Right lobe of liver (tissue), 4 donors: ENCODE results near the gene PTPRN2.

Experiments
- CTCF ChIP-seq, 4 donors: fragments of 200-600 bp in 3 of 4; fragments of 450-650 bp in 1 of 4; IDR thresholded peaks; one replicate each; pipeline versions ENCODE4 v1.5.1 to v1.8.0; 2016 to 2022; ENCODE audit warnings: antibody characterized with exemption in 4 of 4, mild to moderate bottlenecking in 2 of 4
- POLR2A ChIP-seq: fragments of 450-650 bp; IDR thresholded peaks from one replicate; pipeline ENCODE4 v1.6.1; 2017; ENCODE audit warnings: antibody characterized with exemption, mild to moderate bottlenecking
- donor health status: DM: no; HTN: no; CAD: no.
- donor health status: DM: no; HTN: no; CAD: no.
- donor health status: DM: no; HTN: yes; CAD: no.

- TF ChIP-seq CTCF (IDR thresholded peaks at IDR 0.05) (no peak), POLR2A (no peak)
These were observed 115.9 kb downstream of the PTPRN2 start for GRCh38 chr7:158471716-158472115.
